Measurements from ENCODE around the gene FAM120AOS. TPM values are rescaled to one million over a fixed set of nuclear protein-coding genes. Genes with fewer than 3 reads are reported as not detected.

The FAM120AOS gene
- total RNA-seq, 2 experiments from 2014 or later = 47.1 to 55.7 TPM

GRCh38 chr9:93437996-93438395 is 15.4 kb downstream of the FAM120AOS start:
- Histone ChIP-seq H3K4me3 (ENCODE audit: low read depth, low read length, poor library complexity, severe bottlenecking) (no peak overlapping the region), H2AFZ (ENCODE audit: low read length) (no peak overlapping the region), H3K4me1 (ENCODE audit: insufficient read depth, low read length, poor library complexity, severe bottlenecking) (peaks cover 2% of the 10 kb centered on the region), H3K9me3 (ENCODE audit: low read length) (no peaks in the 10 kb centered on the region), H3K4me2 (ENCODE audit: low read length) (no peak overlapping the region), H3K27ac (ENCODE audit: low read depth, low read length, poor library complexity, severe bottlenecking) (no peak overlapping the region), H3K9me2 (ENCODE audit: insufficient read depth, low read length) (no peaks in the 10 kb centered on the region), H3K79me2 (ENCODE audit: insufficient read depth, low read depth, low read length) (no peaks in the 10 kb centered on the region), H4K20me1 (ENCODE audit: insufficient read depth, low read length) (no peaks in the 10 kb centered on the region), H3K36me3 (ENCODE audit: insufficient read depth, low read length) (no peaks in the 10 kb centered on the region)
- no peak for DNase-seq (ENCODE audit: low spot score)
- ChIA-PET CTCF (ENCODE audit: unreplicated experiment) (no interaction called here), POLR2A (no interaction called here)
- BruUV-seq (replicated peaks) = no TSS peak
- intact Hi-C loops (cut with micrococcal nuclease; ENCODE audit: unreplicated experiment) = loop anchor here (10.0 kb wide), 1 partner anchor 273 kb away; no protein-coding TSS in a partner anchor
- TF ChIP-seq CTCF (conservative IDR thresholded peaks at IDR 0.05; ENCODE audit: low read length) = no peak
- TF ChIP-seq EZH2phosphoT487 (IDR thresholded peaks at IDR 0.05; ENCODE audit: borderline replicate concordance, low read depth, low read length) = no peak

DNA sequence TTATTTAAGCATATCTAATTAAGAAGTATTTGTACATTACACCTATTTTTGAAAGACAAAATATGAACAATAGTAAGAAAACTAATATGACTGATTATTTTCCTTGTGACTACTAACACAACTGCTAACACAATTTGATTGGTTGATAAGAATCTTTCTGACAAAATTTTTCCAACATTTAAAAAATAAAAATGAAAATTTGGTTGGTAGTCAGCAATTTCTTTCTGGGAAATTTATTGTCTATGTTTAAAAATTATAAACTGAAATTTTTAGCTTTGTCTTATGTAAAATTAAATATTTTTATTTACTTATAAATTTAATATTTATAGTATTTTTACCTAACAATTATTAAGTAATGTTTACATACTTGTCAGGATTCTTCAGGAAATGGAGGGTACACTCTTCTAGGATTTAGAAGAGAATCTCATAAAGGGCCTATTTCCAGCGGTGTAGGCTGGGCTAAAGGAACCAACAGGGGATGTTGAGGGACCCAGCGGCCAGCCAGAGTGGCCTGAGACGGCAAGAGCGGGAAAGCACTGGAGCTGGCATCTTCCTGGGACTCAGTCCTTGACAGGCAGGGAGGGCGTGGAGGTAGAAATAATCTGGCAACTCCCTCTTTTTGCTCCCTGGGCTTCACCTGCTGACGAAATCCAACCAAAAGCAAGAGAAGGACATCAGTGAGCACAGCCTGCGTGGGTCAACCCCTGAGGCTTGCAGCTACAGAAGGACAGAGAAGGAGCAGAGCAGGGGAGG is 16.6 kb downstream of the FAM120AOS start:
- TF ChIP-seq CTCF (conservative IDR thresholded peaks at IDR 0.05; ENCODE audit: low read length) = no peak
- TF ChIP-seq EZH2phosphoT487 (IDR thresholded peaks at IDR 0.05; ENCODE audit: borderline replicate concordance, low read depth, low read length) = no peak
- Histone ChIP-seq H2AFZ (ENCODE audit: low read length) (no peak overlapping the region), H3K27ac (ENCODE audit: low read depth, low read length, poor library complexity, severe bottlenecking) (no peak overlapping the region), H3K9me3 (ENCODE audit: low read length) (no peaks in the 10 kb centered on the region), H3K4me3 (ENCODE audit: low read depth, low read length, poor library complexity, severe bottlenecking) (no peak overlapping the region), H3K9me2 (ENCODE audit: insufficient read depth, low read length) (no peaks in the 10 kb centered on the region), H3K36me3 (ENCODE audit: insufficient read depth, low read length) (no peaks in the 10 kb centered on the region), H3K4me1 (ENCODE audit: insufficient read depth, low read length, poor library complexity, severe bottlenecking) (peaks cover 6% of the 10 kb centered on the region), H3K4me2 (ENCODE audit: low read length) (no peak overlapping the region), H3K79me2 (ENCODE audit: insufficient read depth, low read depth, low read length) (no peaks in the 10 kb centered on the region), H4K20me1 (ENCODE audit: insufficient read depth, low read length) (no peaks in the 10 kb centered on the region)
- DNase-seq (ENCODE audit: low spot score) = no peak
- ChIA-PET CTCF (ENCODE audit: unreplicated experiment) (no interaction called here), POLR2A (interaction anchor here (0.7 kb wide), 1 partner anchor 17 kb away, joined by 3 read pairs; no protein-coding TSS in a partner anchor)
- no TSS peak for BruUV-seq (replicated peaks)
- intact Hi-C loops (cut with micrococcal nuclease; ENCODE audit: unreplicated experiment) = loop anchor here (10.0 kb wide), 1 partner anchor 272 kb away; no protein-coding TSS in a partner anchor

- Histone ChIP-seq H3K4me2 (ENCODE audit: low read length) (no peak overlapping the region), H3K27ac (ENCODE audit: low read depth, low read length, poor library complexity, severe bottlenecking) (no peak overlapping the region), H4K20me1 (ENCODE audit: insufficient read depth, low read length) (no peaks in the 10 kb centered on the region), H3K4me1 (ENCODE audit: insufficient read depth, low read length, poor library complexity, severe bottlenecking) (peaks cover 6% of the 10 kb centered on the region), H2AFZ (ENCODE audit: low read length) (no peak overlapping the region), H3K9me3 (ENCODE audit: low read length) (no peaks in the 10 kb centered on the region), H3K4me3 (ENCODE audit: low read depth, low read length, poor library complexity, severe bottlenecking) (no peak overlapping the region), H3K9me2 (ENCODE audit: insufficient read depth, low read length) (no peaks in the 10 kb centered on the region), H3K79me2 (ENCODE audit: insufficient read depth, low read depth, low read length) (no peaks in the 10 kb centered on the region), H3K36me3 (ENCODE audit: insufficient read depth, low read length) (no peaks in the 10 kb centered on the region)
- no peak for DNase-seq (ENCODE audit: low spot score)
- ChIA-PET POLR2A (no interaction called here), CTCF (ENCODE audit: unreplicated experiment) (no interaction called here)
- BruUV-seq (replicated peaks) = no TSS peak
- intact Hi-C loops (cut with micrococcal nuclease; ENCODE audit: unreplicated experiment) = loop anchor here (10.0 kb wide), 1 partner anchor 271 kb away; no protein-coding TSS in a partner anchor
- TF ChIP-seq CTCF (conservative IDR thresholded peaks at IDR 0.05; ENCODE audit: low read length) (no peak), EZH2phosphoT487 (IDR thresholded peaks at IDR 0.05; ENCODE audit: borderline replicate concordance, low read depth, low read length) (no peak)
Observed at GRCh38 chr9:93436218-93436617, 17.2 kb downstream of the FAM120AOS start.
